HG03139 (cell line): ENCODE results near the gene RPA3.

Source experiments
- ATAC-seq: cut with Tn5 transposase; IDR thresholded peaks from one replicate; pipeline ENCODE4 v1.9.1; 2021; ENCODE audit not compliant: unreplicated experiment

Gene RPA3

GRCh38 chr7:7612519-7612918, 105.9 kb downstream of the RPA3 start:
- ATAC-seq: no peak

GRCh38 chr7:7609330-7609729, 109.1 kb downstream of the RPA3 start:
- ATAC-seq: no peak

- ATAC-seq: no peak
Observed at GRCh38 chr7:7607010-7607409, 111.4 kb downstream of the RPA3 start.

- no peak for ATAC-seq
Observed at GRCh38 chr7:7596176-7596575, 122.2 kb downstream of the RPA3 start.

GRCh38 chr7:7595451-7595850, 123.0 kb downstream of the RPA3 start:
- no peak for ATAC-seq
